SU-DHL-6 (cell line): ENCODE data around the gene CLBA1.

Experiments
- H2AFZ ChIP-seq: fragments of 200-600 bp; sonication (generic); 2 replicates; pipeline ENCODE4 v1.6.1; 2014; ENCODE audit warnings: low read depth, mild to moderate bottlenecking, moderate library complexity, mixed read lengths, antibody characterized with exemption, low read length; ENCODE audit not compliant: severe bottlenecking
- H3F3A ChIP-seq: fragments of 200-600 bp; shearing (Covaris generic); 2 replicates; pipeline ENCODE4 v1.6.0; 2016; ENCODE audit warnings: antibody characterized with exemption, mild to moderate bottlenecking; ENCODE audit not compliant: insufficient read depth
- H3K27ac ChIP-seq: fragments of 200-600 bp; sonication (generic); 2 replicates; pipeline ENCODE4 v1.5.1; 2016; ENCODE audit warnings: low read depth, mild to moderate bottlenecking, low read length, moderate library complexity, mixed read lengths
- H3K27me3 ChIP-seq: fragments of 200-600 bp; sonication (generic), shearing (Covaris generic); 2 replicates; pipeline ENCODE4 v1.6.0; 2014; ENCODE audit warnings: mild to moderate bottlenecking, low read length
- H3K36me3 ChIP-seq: fragments of 200-600 bp; sonication (generic); 2 replicates; pipeline ENCODE4 v1.6.1; 2014; ENCODE audit warnings: mild to moderate bottlenecking, low read length, mixed read lengths
- H3K4me2 ChIP-seq: fragments of 300-600, 200-600 bp; shearing (Covaris generic), sonication (generic); 2 replicates; pipeline ENCODE4 v1.6.0; 2014; ENCODE audit warnings: low read length, low read depth, mild to moderate bottlenecking; ENCODE audit not compliant: poor library complexity, severe bottlenecking
- H3K4me3 ChIP-seq: fragments of 200-600 bp; sonication (generic); 2 replicates; pipeline ENCODE4 v1.5.1; 2014; ENCODE audit warnings: antibody characterized with exemption, low read length, mild to moderate bottlenecking, mixed read lengths; ENCODE audit not compliant: insufficient read depth, poor library complexity, severe bottlenecking
- H3K79me2 ChIP-seq: fragments of 200-600 bp; sonication (generic); 2 replicates; pipeline ENCODE4 v1.6.1; 2014; ENCODE audit warnings: mild to moderate bottlenecking, low read length, moderate library complexity; ENCODE audit not compliant: insufficient read depth
- H3K9ac ChIP-seq: fragments of 200-600 bp; sonication (generic); 2 replicates; pipeline ENCODE4 v1.7.0; 2014; ENCODE audit warnings: mild to moderate bottlenecking, low read length
- H3K9me2 ChIP-seq: fragments of 200-600 bp; sonication (generic); replicated peaks from 2 replicates; pipeline ENCODE4 v1.6.1; 2014; ENCODE audit warnings: low read length; ENCODE audit not compliant: insufficient read depth
- H3K9me3 ChIP-seq: fragments of 200-600 bp; sonication (generic); 2 replicates; pipeline ENCODE4 v1.6.1; 2014; ENCODE audit warnings: low read length, mixed read lengths; ENCODE audit not compliant: insufficient read depth
- H4K20me1 ChIP-seq: fragments of 200-600 bp; sonication (generic); 2 replicates; pipeline ENCODE4 v1.6.1; 2014; ENCODE audit warnings: low read depth, mild to moderate bottlenecking, antibody characterized with exemption, low read length, moderate library complexity, mixed read lengths
- EZH2phosphoT487 ChIP-seq: fragments of 200-600 bp; sonication (generic), shearing (Covaris generic); conservative IDR thresholded peaks from 2 replicates; pipeline ENCODE4 v1.6.1; 2018; ENCODE audit warnings: mild to moderate bottlenecking, antibody characterized with exemption, low read length, moderate library complexity, mixed read lengths
- TF ChIP-seq, protein P1 (sequence below): fragments of 200-600 bp; sonication (generic); IDR thresholded peaks from one replicate; pipeline ENCODE4 v1.5.1; 2017; ENCODE audit warnings: antibody characterized with exemption, mild to moderate bottlenecking, low read length, moderate library complexity; ENCODE audit not compliant: insufficient read depth, poor library complexity, severe bottlenecking

Gene CLBA1

DNA sequence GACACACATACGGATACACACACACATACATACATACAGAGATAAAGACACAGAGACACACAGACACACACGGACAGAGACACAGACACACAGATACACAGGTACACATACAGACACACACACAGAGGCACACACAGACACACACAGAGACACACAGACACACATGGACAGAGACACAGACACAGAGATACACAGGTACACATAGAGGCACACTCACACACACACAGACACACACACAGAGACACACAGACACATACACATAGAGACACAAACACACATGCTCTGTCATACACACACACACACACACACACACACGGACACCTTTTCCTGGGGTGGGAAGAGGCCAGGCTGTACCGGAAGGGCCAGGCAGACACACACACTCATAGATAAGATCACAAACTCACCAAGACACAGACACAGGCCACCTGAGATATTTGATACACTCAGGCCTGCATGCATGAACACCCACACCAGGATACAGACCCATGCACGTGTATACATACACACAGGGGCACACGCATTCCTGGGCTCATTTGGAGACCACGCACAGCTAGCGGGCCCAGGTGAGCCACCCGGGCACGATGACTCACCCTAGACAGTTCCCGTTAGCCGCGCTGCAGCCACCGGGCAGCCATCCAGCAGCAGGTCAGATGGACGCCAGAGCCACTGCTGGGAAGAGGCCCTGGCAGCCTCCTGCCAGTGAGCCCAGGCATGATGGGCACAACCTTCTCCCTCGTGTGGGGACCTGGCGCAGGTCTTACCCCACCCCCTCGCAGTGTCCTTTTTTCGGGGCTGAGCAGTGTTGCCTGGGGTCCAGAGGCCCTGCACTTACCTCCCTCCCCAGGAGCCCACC is 5.6 kb upstream of the CLBA1 start:
- no peaks in the 10 kb centered on the region for H3K79me2 ChIP-seq
- no peaks in the 10 kb centered on the region for H3K9me3 ChIP-seq
- H3F3A ChIP-seq = no peaks in the 10 kb centered on the region
- H3K27me3 ChIP-seq = no peaks in the 10 kb centered on the region
- no peak overlapping the region for H3K9ac ChIP-seq
- no peak overlapping the region for H2AFZ ChIP-seq
- no peak for TF ChIP-seq EZH2phosphoT487
- H3K27ac ChIP-seq = no peak overlapping the region
- no peaks in the 10 kb centered on the region for H3K9me2 ChIP-seq
- no peaks in the 10 kb centered on the region for H3K36me3 ChIP-seq
- H4K20me1 ChIP-seq = no peaks in the 10 kb centered on the region
- no peak overlapping the region for H3K4me3 ChIP-seq
- H3K4me2 ChIP-seq = no peak overlapping the region

DNA sequence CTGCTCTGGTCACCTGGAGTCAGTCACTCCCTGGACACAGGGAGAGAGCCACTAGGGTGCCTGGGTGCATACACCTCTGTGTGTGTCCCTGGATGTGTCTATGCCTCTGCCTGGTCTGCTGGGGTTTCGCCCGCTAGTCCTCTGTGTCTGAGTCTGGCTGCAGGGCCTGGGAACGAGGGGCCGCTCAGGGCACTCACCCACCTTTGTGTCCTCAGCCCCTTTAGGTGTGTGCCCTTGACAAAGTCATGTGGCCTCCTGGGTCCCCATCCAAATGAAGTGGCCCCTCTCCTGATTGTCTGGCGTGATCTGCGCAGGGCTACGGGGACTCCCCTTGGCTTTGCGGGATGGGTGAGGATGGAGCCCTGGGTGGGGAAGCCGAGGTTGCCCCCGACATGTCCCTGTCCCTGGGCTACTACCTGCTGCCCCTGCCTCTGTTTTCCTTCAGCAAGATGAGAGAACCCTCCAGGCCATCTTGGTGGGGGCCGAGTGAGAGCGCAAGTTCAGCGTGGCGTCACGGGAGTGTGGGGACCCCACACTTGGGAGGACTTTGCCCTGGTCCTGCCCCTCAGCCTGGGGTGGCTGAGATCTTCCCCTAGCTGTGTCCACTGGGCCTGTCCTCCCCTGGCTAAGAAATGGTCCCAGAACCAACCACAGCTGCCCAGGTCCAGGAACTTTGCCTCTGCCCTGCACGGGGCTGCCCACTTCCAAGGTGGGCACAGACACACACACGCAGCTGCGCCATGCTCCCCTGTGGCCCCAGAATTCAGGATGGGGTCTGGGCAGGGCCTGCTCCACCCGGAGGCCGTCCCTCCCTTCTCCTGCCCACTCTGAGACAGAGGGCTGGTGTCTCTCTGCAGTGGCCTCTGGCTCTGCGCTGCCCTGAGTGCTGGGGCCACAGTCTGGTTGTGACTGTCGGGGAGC is 4.7 kb upstream of the CLBA1 start:
- Histone ChIP-seq H2AFZ (no peak overlapping the region), H3K79me2 (no peaks in the 10 kb centered on the region), H3K27ac (no peak overlapping the region), H3K9me2 (no peaks in the 10 kb centered on the region), H3K27me3 (no peaks in the 10 kb centered on the region), H3K9me3 (no peaks in the 10 kb centered on the region), H3K4me2 (no peak overlapping the region), H4K20me1 (no peaks in the 10 kb centered on the region), H3K9ac (no peak overlapping the region), H3K4me3 (no peak overlapping the region), H3K36me3 (no peaks in the 10 kb centered on the region), H3F3A (no peaks in the 10 kb centered on the region)
- TF ChIP-seq EZH2phosphoT487 = no peak
- TF ChIP-seq, protein P1, sequence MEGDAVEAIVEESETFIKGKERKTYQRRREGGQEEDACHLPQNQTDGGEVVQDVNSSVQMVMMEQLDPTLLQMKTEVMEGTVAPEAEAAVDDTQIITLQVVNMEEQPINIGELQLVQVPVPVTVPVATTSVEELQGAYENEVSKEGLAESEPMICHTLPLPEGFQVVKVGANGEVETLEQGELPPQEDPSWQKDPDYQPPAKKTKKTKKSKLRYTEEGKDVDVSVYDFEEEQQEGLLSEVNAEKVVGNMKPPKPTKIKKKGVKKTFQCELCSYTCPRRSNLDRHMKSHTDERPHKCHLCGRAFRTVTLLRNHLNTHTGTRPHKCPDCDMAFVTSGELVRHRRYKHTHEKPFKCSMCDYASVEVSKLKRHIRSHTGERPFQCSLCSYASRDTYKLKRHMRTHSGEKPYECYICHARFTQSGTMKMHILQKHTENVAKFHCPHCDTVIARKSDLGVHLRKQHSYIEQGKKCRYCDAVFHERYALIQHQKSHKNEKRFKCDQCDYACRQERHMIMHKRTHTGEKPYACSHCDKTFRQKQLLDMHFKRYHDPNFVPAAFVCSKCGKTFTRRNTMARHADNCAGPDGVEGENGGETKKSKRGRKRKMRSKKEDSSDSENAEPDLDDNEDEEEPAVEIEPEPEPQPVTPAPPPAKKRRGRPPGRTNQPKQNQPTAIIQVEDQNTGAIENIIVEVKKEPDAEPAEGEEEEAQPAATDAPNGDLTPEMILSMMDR = no peak

DNA sequence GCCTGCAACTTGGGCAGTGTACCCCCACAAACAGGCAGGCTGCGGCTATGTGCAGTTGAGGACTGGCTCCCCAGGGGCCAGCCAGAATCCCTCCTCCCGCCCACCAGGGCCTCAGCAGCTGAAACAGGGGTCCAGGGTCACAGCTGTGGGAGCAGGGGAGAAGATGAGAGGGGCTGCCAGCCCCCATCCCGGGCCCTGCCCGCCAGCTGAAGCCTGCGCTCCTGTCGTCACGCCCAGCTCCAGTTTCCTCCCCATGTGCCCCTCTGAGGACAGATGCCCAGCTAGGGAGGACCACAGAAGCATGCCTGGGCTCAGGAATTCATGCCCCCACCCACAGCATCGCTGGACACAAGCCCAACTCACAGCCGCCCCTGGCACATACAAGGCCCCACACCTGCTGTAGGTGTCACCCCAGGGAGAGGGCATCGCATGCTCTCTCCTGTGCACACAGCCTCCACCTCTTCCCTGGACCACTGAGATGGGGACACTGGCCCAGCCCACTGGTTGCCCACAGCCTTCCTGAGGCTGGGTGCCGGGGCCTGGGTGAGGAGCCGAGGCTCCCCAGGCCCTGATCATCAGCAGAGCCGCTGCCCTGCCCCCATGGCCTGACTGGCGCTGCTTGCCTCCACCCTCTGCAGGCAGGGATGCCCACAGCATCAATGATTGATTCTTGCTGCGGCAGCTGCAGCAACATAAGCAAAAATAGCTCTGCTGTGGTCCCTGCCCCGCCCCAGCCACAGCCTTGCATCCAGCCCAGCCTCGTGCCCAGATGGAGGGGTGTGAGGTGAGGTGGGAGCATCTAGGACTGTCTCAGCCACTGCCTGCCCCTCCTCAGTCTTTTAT is 3.7 kb upstream of the CLBA1 start:
- Histone ChIP-seq H3K9me3 (no peaks in the 10 kb centered on the region), H3K9ac (no peak overlapping the region), H3K27ac (no peak overlapping the region), H3K9me2 (no peaks in the 10 kb centered on the region), H3K4me3 (no peak overlapping the region), H3K79me2 (no peaks in the 10 kb centered on the region), H3K36me3 (no peaks in the 10 kb centered on the region), H2AFZ (no peak overlapping the region), H3F3A (no peaks in the 10 kb centered on the region), H4K20me1 (no peaks in the 10 kb centered on the region), H3K27me3 (no peaks in the 10 kb centered on the region), H3K4me2 (no peak overlapping the region)
- no peak for TF ChIP-seq EZH2phosphoT487
- TF ChIP-seq, protein P1 = no peak
